Thoracic aorta (tissue), 2 donors: Measurements from ENCODE around the gene ZPR1. TPM values are rescaled to one million over a fixed set of nuclear protein-coding genes. Genes with fewer than 3 reads are reported as not detected.

Experiments
- ATAC-seq: fragments of 150-250 bp; one replicate; pipeline ENCODE4 v1.8.0; 2017; ENCODE audit warnings: low read depth; ENCODE audit not compliant: insufficient number of reproducible peaks, low FRiP score
- DNase-seq: peaks from one replicate; pipeline ENCODE4 v3.0.0-alpha.2; 2020; ENCODE audit warnings: low spot score
- H3K27ac ChIP-seq, 2 donors: fragments of 200-600 bp; sonication (generic); 1 replicate in 1 of 2; 2 replicates in 1 of 2; pipeline ENCODE4 v1.5.1; 2016; ENCODE audit warnings: mild to moderate bottlenecking in 2 of 2, moderate library complexity in 2 of 2
- H3K27me3 ChIP-seq: fragments of 200-600 bp; sonication (generic); replicated peaks from 2 replicates; pipeline ENCODE4 v1.6.0; 2016; ENCODE audit warnings: mild to moderate bottlenecking; ENCODE audit not compliant: insufficient read depth
- H3K36me3 ChIP-seq: fragments of 200-600 bp; sonication (generic); one replicate; pipeline ENCODE4 v1.5.1; 2016
- H3K4me1 ChIP-seq, 2 donors: fragments of 200-600 bp; sonication (generic); 1 replicate in 1 of 2; 2 replicates in 1 of 2; pipeline versions ENCODE4 v1.5.1 to v1.6.0; 2016; ENCODE audit warnings: low read depth in 2 of 2, mild to moderate bottlenecking in 1 of 2; ENCODE audit not compliant: control insufficient read depth in 1 of 2
- H3K4me3 ChIP-seq: fragments of 200-600 bp; sonication (generic); 2 replicates; pipeline ENCODE4 v1.5.1; 2016; ENCODE audit warnings: mild to moderate bottlenecking
- H3K9me3 ChIP-seq: fragments of 200-600 bp; sonication (generic); 2 replicates; pipeline ENCODE4 v1.5.1; 2016
- CTCF ChIP-seq: fragments of 200-600 bp; sonication (generic); IDR thresholded peaks from one replicate; pipeline ENCODE4 v1.5.1; 2019; ENCODE audit warnings: antibody characterized with exemption
- total RNA-seq, 2 donors: library from RNA; depleted of rRNA; stranded (reverse); fragments of >200 nt; gene quantifications; one replicate each; pipeline versions ENCODE4 v1.1.0 to v1.2.3, GENCODE V29; 2016

ZPR1 gene
- total RNA-seq, 2 donors from 2014 or later, result 30.7 to 36.2 TPM

GRCh38 chr11:116833816-116834534 lies 46.2 kb upstream of the ZPR1 start:
- Histone ChIP-seq H3K36me3 (no peaks in the 10 kb centered on the region), H3K9me3 (no peaks in the 10 kb centered on the region), H3K27me3 (no peaks in the 10 kb centered on the region), H3K4me1 (peaks cover 10 to 17% of the 10 kb centered on the region in 2 donors), H3K4me3 (no peak overlapping the region), H3K27ac (no peak overlapping the region)
- ATAC-seq (no peak), DNase-seq (no peak)
- TF ChIP-seq CTCF, result no peak

- H3K27ac ChIP-seq, result no peak overlapping the region
- H3K4me3 ChIP-seq, result no peak overlapping the region
- no peaks in the 10 kb centered on the region for H3K36me3 ChIP-seq
- peaks cover 10 to 17% of the 10 kb centered on the region in 2 donors for H3K4me1 ChIP-seq
- DNase-seq (no peak), ATAC-seq (no peak)
- no peaks in the 10 kb centered on the region for H3K9me3 ChIP-seq
- no peaks in the 10 kb centered on the region for H3K27me3 ChIP-seq
- TF ChIP-seq CTCF, result no peak
Measured at GRCh38 chr11:116833491-116833815, 45.6 kb upstream of the ZPR1 start.

GRCh38 chr11:116832350-116833290 lies 44.8 kb upstream of the ZPR1 start:
- no peak for DNase-seq
- Histone ChIP-seq H3K9me3 (no peaks in the 10 kb centered on the region), H3K36me3 (no peaks in the 10 kb centered on the region), H3K27ac (no peak overlapping the region), H3K4me3 (no peak overlapping the region), H3K27me3 (no peaks in the 10 kb centered on the region), H3K4me1 (peaks cover 10 to 17% of the 10 kb centered on the region in 2 donors)
- no peak for ATAC-seq
- TF ChIP-seq CTCF, result no peak

GRCh38 chr11:116831790-116832349 lies 44.0 kb upstream of the ZPR1 start:
- H3K27me3 ChIP-seq, result no peaks in the 10 kb centered on the region
- ATAC-seq (no peak), DNase-seq (no peak)
- H3K4me3 ChIP-seq, result no peak overlapping the region
- peaks cover 10 to 17% of the 10 kb centered on the region in 2 donors for H3K4me1 ChIP-seq
- H3K27ac ChIP-seq, result no peak overlapping the region
- no peaks in the 10 kb centered on the region for H3K36me3 ChIP-seq
- no peak for TF ChIP-seq CTCF
- H3K9me3 ChIP-seq, result no peaks in the 10 kb centered on the region
